Activated naive CD8-positive, alpha-beta T cell treated with anti-CD3 and anti-CD28 coated beads, Interleukin-2, amount 50 U/mL, for 24 hours (primary cell): ENCODE data around the gene PLEKHA4.
"Not testable (repeated sequence)": the region's sequence is repeated elsewhere in the genome, so short reads cannot be mapped to it uniquely, and the experiment has no call there.

Experiments used
- ATAC-seq: fragments of 150-1000 bp; cut with Tn5 transposase; one replicate; pipeline ENCODE4 v1.10.0; 2021
- DNase-seq: peaks from one replicate; pipeline ENCODE4 v3.0.0; 2021
- H3K27ac Mint-ChIP-seq: one replicate; pipeline ENCODE4 v1.8.0; 2021; ENCODE audit warnings: mild to moderate bottlenecking, mixed read lengths
- H3K27me3 Mint-ChIP-seq: one replicate; pipeline ENCODE4 v1.8.0; 2021; ENCODE audit warnings: mixed read lengths
- H3K36me3 Mint-ChIP-seq: one replicate; pipeline ENCODE4 v1.8.0; 2021; ENCODE audit warnings: low read depth, mixed read lengths
- H3K4me1 Mint-ChIP-seq: one replicate; pipeline ENCODE4 v1.8.0; 2021; ENCODE audit warnings: mixed read lengths
- H3K4me3 Mint-ChIP-seq: one replicate; pipeline ENCODE4 v1.8.0; 2021; ENCODE audit warnings: mild to moderate bottlenecking, moderate library complexity, mixed read lengths
- H3K9me3 Mint-ChIP-seq: one replicate; pipeline ENCODE4 v1.8.0; 2021; ENCODE audit warnings: mixed read lengths

The PLEKHA4 gene

DNA sequence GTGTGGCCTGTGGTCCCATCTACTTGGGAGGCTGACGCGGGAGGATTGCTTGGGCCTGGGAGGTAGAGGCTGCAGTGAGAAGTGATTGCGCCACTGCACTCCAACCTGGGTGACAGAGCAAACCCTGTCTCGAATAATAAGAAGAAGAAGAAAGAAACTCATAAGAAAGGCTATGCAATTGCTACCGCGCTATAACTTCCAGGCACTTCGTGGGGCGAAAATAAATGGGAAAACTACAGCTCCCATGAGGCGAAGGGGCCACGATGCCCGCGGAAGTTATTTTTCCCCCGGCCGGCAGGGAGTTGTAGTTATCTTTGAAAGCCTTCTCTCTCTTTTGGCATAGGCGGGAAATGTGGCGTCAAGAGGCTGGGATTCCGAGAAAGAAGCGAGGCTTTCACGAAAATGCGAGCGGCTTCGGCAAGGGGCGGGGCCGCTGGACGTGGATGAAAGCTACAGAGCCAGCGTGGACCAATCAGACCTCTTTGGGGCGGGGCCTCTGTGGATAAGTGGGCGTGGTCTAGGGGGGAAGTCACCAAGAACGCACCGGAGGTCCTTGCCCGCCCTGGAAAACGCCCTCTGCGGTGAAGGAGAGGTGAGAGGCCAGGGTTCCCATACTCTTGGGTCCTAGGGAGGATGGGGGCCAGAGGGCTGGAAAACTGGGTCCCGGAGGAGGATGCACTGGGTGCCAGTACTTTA is 31.5 kb upstream of the PLEKHA4 start, which contains the start of gene NUCB1:
Gene NUCB1, plus strand, starts transcription at position 532 of the 696 bp plus-strand sequence. CDS start 485 bp downstream, outside the sequence.
- Mint-ChIP-seq H3K36me3 (peaks cover 15% of the 10 kb centered on the region), H3K4me3 (peak within 1 kb of the TSS; percentile 95), H3K27ac (peak within 1 kb of the TSS; percentile 97), H3K9me3 (no peaks in the 10 kb centered on the region), H3K4me1 (peaks cover 33% of the 10 kb centered on the region), H3K27me3 (peaks cover 9% of the 10 kb centered on the region)
- peak; percentile 99 for DNase-seq
- peak; percentile 89 for ATAC-seq

- H3K27me3 Mint-ChIP-seq: peaks cover 14% of the 10 kb centered on the region
- H3K9me3 Mint-ChIP-seq, ATAC-seq, DNase-seq: not testable (repeated sequence)
- peaks cover 10% of the 10 kb centered on the region for H3K36me3 Mint-ChIP-seq
- peak overlapping the region; percentile 97 for H3K27ac Mint-ChIP-seq
- H3K4me3 Mint-ChIP-seq: peak overlapping the region; percentile 95
- peaks cover 37% of the 10 kb centered on the region for H3K4me1 Mint-ChIP-seq
Measured at GRCh38 chr19:48899386-48899749, 31.0 kb upstream of the PLEKHA4 start.

DNA sequence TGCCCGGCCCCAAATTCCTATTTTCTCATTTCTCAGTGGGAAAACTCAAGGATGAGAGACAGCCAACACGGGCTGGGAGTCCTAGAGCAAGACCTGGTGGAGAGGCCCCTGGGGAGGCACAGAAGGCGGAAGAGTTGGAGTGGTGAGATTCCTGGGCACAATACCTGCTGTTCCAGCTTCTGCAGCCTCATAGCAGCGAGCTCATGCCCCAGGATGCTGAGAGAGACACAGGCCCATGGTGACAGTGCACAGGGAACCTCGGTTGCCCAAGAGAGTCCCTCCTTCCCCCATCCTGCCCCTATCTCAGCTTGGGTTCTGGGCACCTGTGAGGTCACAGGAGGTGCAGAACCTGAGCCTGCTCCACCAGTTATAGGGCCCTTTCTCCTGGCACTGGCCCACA is 28.8 kb upstream of the PLEKHA4 start:
- Mint-ChIP-seq H3K27me3 (peaks cover 16% of the 10 kb centered on the region), H3K27ac (no peak overlapping the region), H3K36me3 (peaks cover 6% of the 10 kb centered on the region), H3K4me3 (no peak overlapping the region), H3K4me1 (peaks cover 32% of the 10 kb centered on the region), H3K9me3 (no peaks in the 10 kb centered on the region)
- DNase-seq: no peak
- ATAC-seq: no peak

DNA sequence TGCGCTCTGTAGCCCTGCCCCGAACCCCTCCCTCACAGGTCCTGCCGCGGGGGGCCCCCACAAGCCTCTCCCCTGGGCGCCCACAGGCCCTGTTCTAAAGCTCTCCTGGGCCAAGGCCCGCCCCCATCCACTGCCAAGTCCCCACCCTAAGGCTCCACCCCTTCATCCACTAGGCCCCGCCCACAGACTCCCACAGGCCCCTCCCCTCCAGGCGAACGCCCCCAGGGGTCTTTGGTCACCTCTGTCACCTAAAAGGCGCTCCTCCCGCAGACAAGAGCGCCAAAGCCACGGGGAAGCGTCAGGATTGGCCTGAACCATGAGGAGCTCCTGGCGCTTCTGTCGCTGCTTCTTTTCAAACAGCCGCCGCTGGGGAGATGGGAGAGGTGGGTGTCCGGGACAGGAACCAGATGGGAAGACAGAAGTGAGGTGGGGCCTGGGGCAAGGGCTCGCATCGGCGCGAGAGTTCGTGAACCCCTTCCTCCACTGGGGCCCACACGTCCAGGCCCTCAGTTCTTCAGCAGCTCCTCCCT is 27.8 kb upstream of the PLEKHA4 start:
- H3K9me3 Mint-ChIP-seq: no peaks in the 10 kb centered on the region
- H3K36me3 Mint-ChIP-seq: peaks cover 3% of the 10 kb centered on the region
- H3K4me1 Mint-ChIP-seq: peaks cover 30% of the 10 kb centered on the region
- peak; percentile 60 for DNase-seq
- ATAC-seq: peak; percentile 21
- H3K27ac Mint-ChIP-seq: no peak overlapping the region
- H3K4me3 Mint-ChIP-seq: peak overlapping the region; percentile 34
- H3K27me3 Mint-ChIP-seq: peaks cover 20% of the 10 kb centered on the region

GRCh38 chr19:48895226-48895625 is 26.8 kb upstream of the PLEKHA4 start:
- H3K36me3 Mint-ChIP-seq: no peaks in the 10 kb centered on the region
- H3K27ac Mint-ChIP-seq: no peak overlapping the region
- DNase-seq (no peak), ATAC-seq (no peak)
- no peaks in the 10 kb centered on the region for H3K9me3 Mint-ChIP-seq
- H3K27me3 Mint-ChIP-seq: peaks cover 25% of the 10 kb centered on the region
- peak overlapping the region; percentile 34 for H3K4me3 Mint-ChIP-seq
- H3K4me1 Mint-ChIP-seq: peaks cover 22% of the 10 kb centered on the region

GRCh38 chr19:48890551-48890950 is 22.1 kb upstream of the PLEKHA4 start:
- Mint-ChIP-seq H3K4me1 (peaks cover 6% of the 10 kb centered on the region), H3K36me3 (no peaks in the 10 kb centered on the region), H3K27me3 (peaks cover 22% of the 10 kb centered on the region), H3K4me3 (no peak overlapping the region), H3K27ac (peak overlapping the region; percentile 42), H3K9me3 (no peaks in the 10 kb centered on the region)
- DNase-seq: no peak
- ATAC-seq: no peak

DNA sequence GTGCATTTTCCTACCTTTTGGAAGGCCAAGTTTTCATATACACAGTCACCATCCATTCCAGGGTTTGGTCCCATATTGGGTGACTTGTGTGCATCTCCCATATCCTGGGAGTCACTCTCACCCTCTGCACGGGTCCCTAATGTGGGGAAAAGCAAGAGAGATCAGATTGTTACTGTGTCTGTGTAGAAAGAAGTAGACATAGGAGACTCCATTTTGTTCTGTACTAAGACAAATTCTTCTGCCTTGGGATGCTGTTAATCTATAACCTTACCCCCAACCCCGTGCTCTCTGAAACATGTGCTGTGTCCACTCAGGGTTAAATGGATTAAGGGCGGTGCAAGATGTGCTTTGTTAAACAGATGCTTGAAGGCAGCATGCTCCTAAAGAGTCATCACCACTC is 21.1 kb upstream of the PLEKHA4 start:
- not testable (repeated sequence) for H3K27ac Mint-ChIP-seq, H3K4me1 Mint-ChIP-seq, ATAC-seq, DNase-seq, H3K9me3 Mint-ChIP-seq, H3K36me3 Mint-ChIP-seq, H3K4me3 Mint-ChIP-seq
- peaks cover 12% of the 10 kb centered on the region for H3K27me3 Mint-ChIP-seq

DNA sequence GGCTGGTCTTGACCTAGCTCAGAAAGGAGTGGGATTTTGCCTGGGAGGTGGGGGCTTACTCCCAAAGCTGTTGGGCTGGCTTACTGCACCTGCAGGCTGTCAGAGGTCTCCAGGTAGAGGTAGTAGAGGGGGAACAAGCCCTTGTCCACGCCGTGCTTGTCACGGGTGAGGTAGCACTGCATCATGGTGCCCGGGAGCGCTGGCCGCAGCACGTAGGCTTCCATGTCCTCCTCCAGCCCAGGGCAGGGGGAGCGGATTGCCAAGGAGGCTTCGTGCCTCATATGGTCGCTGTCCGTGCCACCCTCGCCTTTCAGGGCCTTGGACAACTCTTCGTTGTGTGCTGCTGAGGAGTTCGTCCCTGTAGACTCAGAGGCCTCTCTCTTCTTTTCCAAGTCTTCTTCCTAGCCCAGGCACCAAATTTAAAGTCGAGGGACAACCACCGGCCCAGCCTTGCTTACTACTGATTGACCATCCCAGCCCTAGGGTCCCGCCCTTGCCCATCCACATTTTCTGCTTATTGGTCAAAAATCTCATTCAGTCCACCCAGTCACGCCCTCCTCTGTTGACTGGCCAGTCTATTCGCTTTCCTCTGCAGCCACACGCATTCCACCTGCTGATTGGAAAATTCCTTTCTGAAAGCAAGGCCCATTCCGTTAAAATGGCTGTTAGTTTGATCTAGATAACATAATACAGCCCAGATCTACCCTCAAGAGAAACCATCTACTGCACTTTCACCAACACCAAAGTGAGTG is 19.6 kb upstream of the PLEKHA4 start:
- no peak overlapping the region for H3K27ac Mint-ChIP-seq

GRCh38 chr19:48883726-48884125 is 15.3 kb upstream of the PLEKHA4 start:
- Mint-ChIP-seq H3K27ac (no peak overlapping the region), H3K4me1 (peaks cover 2% of the 10 kb centered on the region), H3K9me3 (no peaks in the 10 kb centered on the region), H3K4me3 (no peak overlapping the region), H3K36me3 (no peaks in the 10 kb centered on the region), H3K27me3 (no peaks in the 10 kb centered on the region)
- ATAC-seq (no peak), DNase-seq (no peak)

More for the DNA sequence above, 19.6 kb upstream of the PLEKHA4 start:
- Mint-ChIP-seq H3K4me1 (peaks cover 2% of the 10 kb centered on the region), H3K9me3 (no peaks in the 10 kb centered on the region), H3K4me3 (no peak overlapping the region), H3K27me3 (peaks cover 9% of the 10 kb centered on the region), H3K36me3 (no peaks in the 10 kb centered on the region)
- ATAC-seq (no peak), DNase-seq (no peak)

DNA sequence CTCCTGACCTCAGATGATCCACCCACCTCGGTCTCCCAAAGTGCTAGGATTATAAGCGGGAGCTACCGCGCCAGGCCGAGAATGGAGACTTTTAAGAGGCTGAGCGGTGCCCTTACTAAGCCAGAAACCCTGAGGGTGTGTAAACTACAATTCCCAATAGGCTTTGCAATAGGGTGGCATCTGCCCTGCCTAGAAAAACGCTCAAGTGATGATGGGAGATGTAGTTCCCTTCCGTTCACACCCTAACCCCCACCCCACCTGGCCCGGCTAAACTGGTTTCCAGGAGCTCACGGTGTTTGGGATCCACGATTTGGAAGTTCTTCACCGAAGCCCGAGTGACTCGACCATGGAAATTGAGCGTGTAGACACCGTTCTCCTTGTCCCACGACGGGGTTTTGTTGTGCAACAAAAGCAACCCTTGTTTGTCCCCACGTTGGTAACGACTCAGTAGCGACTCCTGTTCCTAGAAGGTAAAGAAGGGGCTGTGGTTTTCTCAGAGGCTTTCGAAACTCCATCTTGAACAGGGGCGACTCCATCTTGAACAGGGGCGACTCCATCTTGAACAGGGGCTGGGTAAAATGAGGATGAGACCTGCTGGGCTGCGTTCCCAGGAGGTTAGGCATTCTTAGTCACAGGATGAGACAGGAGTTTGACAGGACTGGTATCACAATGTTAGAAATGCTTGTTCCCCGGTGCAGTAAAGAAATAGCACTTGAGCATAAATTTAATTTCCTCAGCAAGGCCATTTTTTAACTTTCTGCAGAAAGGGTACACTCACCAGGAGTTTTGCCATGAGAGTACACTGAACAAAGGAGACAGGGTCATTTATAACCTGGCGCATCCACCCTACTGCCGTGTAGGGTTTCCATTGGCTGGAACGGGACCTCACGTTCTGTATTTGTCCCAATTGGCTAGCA is 13.6 kb upstream of the PLEKHA4 start:
- no peaks in the 10 kb centered on the region for H3K27me3 Mint-ChIP-seq
- no peak for DNase-seq

DNA sequence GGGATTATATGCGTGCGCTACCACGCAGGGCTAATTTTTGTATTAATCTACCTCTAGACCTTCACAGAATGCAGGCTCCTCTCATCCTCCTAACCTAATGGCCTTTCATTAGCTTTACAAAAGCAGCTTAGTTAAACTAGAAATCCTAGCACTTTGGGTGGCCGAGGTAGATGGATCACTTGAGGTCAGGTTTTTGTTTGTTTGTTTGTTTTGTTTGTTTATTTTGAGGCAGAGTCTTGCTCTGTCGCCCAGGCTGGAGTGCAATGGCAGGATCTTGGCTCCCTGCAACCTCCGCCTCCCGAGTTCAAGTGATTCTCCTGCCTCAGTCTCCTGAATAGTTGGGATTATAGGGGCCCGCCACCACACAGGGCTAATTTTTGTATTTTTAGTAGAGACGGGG is 11.3 kb upstream of the PLEKHA4 start:
- H3K4me3 Mint-ChIP-seq, H3K27me3 Mint-ChIP-seq, DNase-seq, H3K9me3 Mint-ChIP-seq, H3K27ac Mint-ChIP-seq, ATAC-seq: not testable (repeated sequence)
- Mint-ChIP-seq H3K4me1 (peaks cover 40% of the 10 kb centered on the region), H3K36me3 (peaks cover 26% of the 10 kb centered on the region)

More for the DNA sequence above, 13.6 kb upstream of the PLEKHA4 start:
- H3K9me3 Mint-ChIP-seq: no peaks in the 10 kb centered on the region
- H3K36me3 Mint-ChIP-seq: peaks cover 8% of the 10 kb centered on the region
- H3K4me3 Mint-ChIP-seq: no peak overlapping the region
- H3K4me1 Mint-ChIP-seq: peaks cover 20% of the 10 kb centered on the region
- no peak overlapping the region for H3K27ac Mint-ChIP-seq
- peak; percentile 66 for ATAC-seq

GRCh38 chr19:48879025-48879637 is 10.7 kb upstream of the PLEKHA4 start:
- Mint-ChIP-seq H3K36me3 (peaks cover 31% of the 10 kb centered on the region), H3K4me3 (no peak overlapping the region), H3K27ac (no peak overlapping the region), H3K27me3 (no peaks in the 10 kb centered on the region), H3K9me3 (no peaks in the 10 kb centered on the region), H3K4me1 (peaks cover 46% of the 10 kb centered on the region)
- DNase-seq: no peak
- no peak for ATAC-seq

GRCh38 chr19:48878196-48879024 is 10.0 kb upstream of the PLEKHA4 start:
- ATAC-seq: no peak

More at GRCh38 chr19:48878196-48879024, 10.0 kb upstream of the PLEKHA4 start:
- no peaks in the 10 kb centered on the region for H3K9me3 Mint-ChIP-seq
- peaks cover 53% of the 10 kb centered on the region for H3K4me1 Mint-ChIP-seq
- H3K36me3 Mint-ChIP-seq: peaks cover 38% of the 10 kb centered on the region
- no peak for DNase-seq
- no peak overlapping the region for H3K4me3 Mint-ChIP-seq
- peak overlapping the region; percentile 3 for H3K27ac Mint-ChIP-seq
- H3K27me3 Mint-ChIP-seq: no peaks in the 10 kb centered on the region
